ENCODE measurements around the gene SUGCT. TPM values are rescaled to one million over a fixed set of nuclear protein-coding genes. Genes with fewer than 3 reads are reported as not detected.

The SUGCT gene
- total RNA-seq, 1 experiment from 2014 or later, result 5.4 TPM

DNA sequence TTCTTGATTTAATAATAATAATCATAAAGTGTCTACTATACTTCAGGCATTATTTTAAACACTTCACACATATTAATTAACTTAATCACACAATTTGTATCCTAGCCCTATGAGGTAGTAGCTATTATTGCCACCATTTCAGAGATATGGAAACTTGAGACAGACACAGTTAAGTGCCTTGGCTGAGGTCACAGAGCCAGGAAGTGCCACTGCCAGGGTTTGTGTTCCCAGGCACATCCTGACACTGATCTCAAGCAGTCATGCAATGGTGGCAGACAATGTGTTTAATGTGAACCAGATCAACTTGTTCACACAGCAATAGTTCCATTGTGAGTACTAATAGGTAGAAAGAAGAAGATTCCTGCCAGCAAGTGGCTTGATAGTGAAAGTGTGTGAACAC, 666.0 kb downstream of the SUGCT start:
- H3K4me3 Mint-ChIP-seq, result no peak overlapping the region
- Histone ChIP-seq H3K27me3 (ENCODE audit: insufficient read depth, low read length) (no peaks in the 10 kb centered on the region), H2BK12ac (ENCODE audit: insufficient read length, low read depth, low read length) (no peak overlapping the region), H3K79me1 (ENCODE audit: insufficient read depth, low read depth, low read length, poor library complexity, severe bottlenecking) (no peaks in the 10 kb centered on the region), H2BK15ac (ENCODE audit: low read depth, low read length) (no peak overlapping the region), H2BK5ac (ENCODE audit: insufficient read length, low read length) (no peak overlapping the region), H2AFZ (ENCODE audit: low read length) (no peak overlapping the region), H3K23me2 (ENCODE audit: insufficient read length, low read depth, low read length, poor library complexity, severe bottlenecking) (no peaks in the 10 kb centered on the region), H3K79me2 (ENCODE audit: insufficient read depth, low read length) (no peaks in the 10 kb centered on the region), H2AK5ac (ENCODE audit: insufficient read length, low read length) (no peak overlapping the region), H4K5ac (ENCODE audit: insufficient read length, low read depth, low read length) (no peak overlapping the region), H3K4me2 (ENCODE audit: insufficient read depth, insufficient read length, low read length) (no peak overlapping the region), H3K4me1 (ENCODE audit: insufficient read depth, low read length) (peaks cover 5% of the 10 kb centered on the region; the same call in 1 of the 2 replicates), H3K4ac (ENCODE audit: low read depth, low read length) (no peak overlapping the region), H4K91ac (ENCODE audit: insufficient read length, low read depth, low read length) (no peak overlapping the region), H3K23ac (ENCODE audit: insufficient read length, low read depth, low read length) (no peak overlapping the region), H3K14ac (ENCODE audit: insufficient read depth, low read length) (no peak overlapping the region), H3K56ac (ENCODE audit: insufficient read length, low read depth, low read length) (no peak overlapping the region), H3K9me3 (ENCODE audit: control insufficient read depth, low read depth, low read length) (no peaks in the 10 kb centered on the region), H4K8ac (replicated peaks; ENCODE audit: insufficient read length, low read depth, low read length) (no peak overlapping the region), H3T11ph (ENCODE audit: low read length) (no peak overlapping the region), H3K18ac (ENCODE audit: insufficient read length, low read depth, low read length) (no peak overlapping the region), H2BK20ac (ENCODE audit: low read depth, low read length, poor library complexity, severe bottlenecking) (no peak overlapping the region), H4K20me1 (ENCODE audit: control insufficient read depth, insufficient read depth, insufficient read length) (no peaks in the 10 kb centered on the region), H3K9ac (ENCODE audit: extremely low read depth, insufficient read length, low read length) (no peak overlapping the region), H2BK120ac (ENCODE audit: low read depth, low read length, poor library complexity, severe bottlenecking) (no peak overlapping the region), H3K27ac (ENCODE audit: insufficient read length, low read depth, low read length) (no peak overlapping the region)
- H3K9me3 Mint-ChIP-seq, result no peaks in the 10 kb centered on the region
- no peaks in the 10 kb centered on the region for H3K36me3 Mint-ChIP-seq (ENCODE audit: insufficient read depth in 1 of 3, low read depth in 3 of 3)
- DNase-seq, result no peak
- peaks cover 0 to 5% of the 10 kb centered on the region in 2 experiments; a peak in 2 of 4 replicates for H3K4me1 Mint-ChIP-seq
- no peak overlapping the region for H3K27ac Mint-ChIP-seq
- H3K27me3 Mint-ChIP-seq (ENCODE audit: low read depth), result no peaks in the 10 kb centered on the region
- TF ChIP-seq, protein P1, sequence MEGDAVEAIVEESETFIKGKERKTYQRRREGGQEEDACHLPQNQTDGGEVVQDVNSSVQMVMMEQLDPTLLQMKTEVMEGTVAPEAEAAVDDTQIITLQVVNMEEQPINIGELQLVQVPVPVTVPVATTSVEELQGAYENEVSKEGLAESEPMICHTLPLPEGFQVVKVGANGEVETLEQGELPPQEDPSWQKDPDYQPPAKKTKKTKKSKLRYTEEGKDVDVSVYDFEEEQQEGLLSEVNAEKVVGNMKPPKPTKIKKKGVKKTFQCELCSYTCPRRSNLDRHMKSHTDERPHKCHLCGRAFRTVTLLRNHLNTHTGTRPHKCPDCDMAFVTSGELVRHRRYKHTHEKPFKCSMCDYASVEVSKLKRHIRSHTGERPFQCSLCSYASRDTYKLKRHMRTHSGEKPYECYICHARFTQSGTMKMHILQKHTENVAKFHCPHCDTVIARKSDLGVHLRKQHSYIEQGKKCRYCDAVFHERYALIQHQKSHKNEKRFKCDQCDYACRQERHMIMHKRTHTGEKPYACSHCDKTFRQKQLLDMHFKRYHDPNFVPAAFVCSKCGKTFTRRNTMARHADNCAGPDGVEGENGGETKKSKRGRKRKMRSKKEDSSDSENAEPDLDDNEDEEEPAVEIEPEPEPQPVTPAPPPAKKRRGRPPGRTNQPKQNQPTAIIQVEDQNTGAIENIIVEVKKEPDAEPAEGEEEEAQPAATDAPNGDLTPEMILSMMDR (conservative IDR thresholded peaks at IDR 0.05), result no peak
